HepG2 (cell line): ENCODE data around the gene C2orf78. TPM values are rescaled to one million over a fixed set of nuclear protein-coding genes. Genes with fewer than 3 reads are reported as not detected.

Source experiments
- ATF6 ChIP-seq: sonication (generic); formaldehyde crosslinking; conservative IDR thresholded peaks from 2 replicates; pipeline ENCODE4 v1.4.0; 2020; ENCODE audit warnings: missing genetic modification reagents
- CAMTA2 ChIP-seq: sonication (generic); formaldehyde crosslinking; IDR thresholded peaks from 2 replicates; pipeline ENCODE4 v1.4.0; 2020; ENCODE audit warnings: mild to moderate bottlenecking, missing genetic modification reagents, borderline replicate concordance
- FUBP1 ChIP-seq: sonication (generic); formaldehyde crosslinking; IDR thresholded peaks from 2 replicates; pipeline ENCODE4 v1.5.1; 2020; ENCODE audit warnings: missing genetic modification reagents, mild to moderate bottlenecking, borderline replicate concordance
- HOXA9 ChIP-seq: sonication (generic); formaldehyde crosslinking; IDR thresholded peaks from 2 replicates; pipeline ENCODE4 v1.8.1; 2022; ENCODE audit warnings: missing genetic modification reagents, mild to moderate bottlenecking, moderate library complexity, borderline replicate concordance
- KDM4B ChIP-seq: sonication (generic); formaldehyde crosslinking; IDR thresholded peaks from 2 replicates; pipeline ENCODE4 v1.4.0; 2020; ENCODE audit warnings: missing genetic modification reagents
- KDM5B ChIP-seq: sonication (generic); formaldehyde crosslinking; IDR thresholded peaks from 2 replicates; pipeline ENCODE4 v1.4.0; 2020; ENCODE audit warnings: missing genetic modification reagents, mild to moderate bottlenecking, borderline replicate concordance
- KMT2A ChIP-seq: sonication (generic); formaldehyde crosslinking; IDR thresholded peaks from 2 replicates; pipeline ENCODE4 v1.4.0; 2020; ENCODE audit warnings: missing genetic modification reagents
- MXI1 ChIP-seq: IDR thresholded peaks from 3 replicates; pipeline ENCODE4 v1.6.1; 2012; ENCODE audit warnings: low read depth, low read length, inconsistent platforms, borderline replicate concordance
- PRDM4 ChIP-seq: sonication (generic); formaldehyde crosslinking; IDR thresholded peaks from 2 replicates; pipeline ENCODE4 v1.9.0; 2021; ENCODE audit warnings: missing genetic modification reagents, borderline replicate concordance
- RFX3 ChIP-seq: IDR thresholded peaks from 2 replicates; pipeline ENCODE4 v1.6.1; 2016; ENCODE audit warnings: missing biosample characterization, missing genetic modification reagents
- SP5 ChIP-seq: IDR thresholded peaks from 2 replicates; pipeline ENCODE4 v1.6.1; 2016; ENCODE audit warnings: low read depth, borderline replicate concordance
- TBX2 ChIP-seq: sonication (generic); formaldehyde crosslinking; IDR thresholded peaks from 2 replicates; pipeline ENCODE4 v1.5.0; 2020; ENCODE audit warnings: missing genetic modification reagents, mild to moderate bottlenecking, borderline replicate concordance
- ZFP62 ChIP-seq: sonication (generic); formaldehyde crosslinking; IDR thresholded peaks from 2 replicates; pipeline ENCODE4 v1.4.0; 2020; ENCODE audit warnings: missing genetic modification reagents
- ZNF124 ChIP-seq: sonication (generic); formaldehyde crosslinking; IDR thresholded peaks from 2 replicates; pipeline ENCODE4 v1.4.0; 2020; ENCODE audit warnings: missing genetic modification reagents
- ZNF281 ChIP-seq: sonication (generic); formaldehyde crosslinking; IDR thresholded peaks from 2 replicates; pipeline ENCODE4 v1.4.0; 2020; ENCODE audit warnings: missing genetic modification reagents, borderline replicate concordance
- ZNF3 ChIP-seq: IDR thresholded peaks from 2 replicates; pipeline ENCODE4 v1.7.0; 2017; ENCODE audit warnings: inconsistent platforms
- ZNF329 ChIP-seq: sonication (generic); formaldehyde crosslinking; IDR thresholded peaks from 2 replicates; pipeline ENCODE4 v1.9.0; 2021; ENCODE audit warnings: low read depth, mild to moderate bottlenecking, missing genetic modification reagents
- ZNF549 ChIP-seq: sonication (generic); formaldehyde crosslinking; IDR thresholded peaks from 2 replicates; pipeline ENCODE4 v1.5.0; 2020; ENCODE audit warnings: missing genetic modification reagents
- polyA plus RNA-seq, 8 experiments: library from polyadenylated mRNA; depleted of rRNA in 3 of 8; stranded (reverse) in 7 of 8; unstranded in 1 of 8; fragments of >200 nt; fragmentation: Illumina TruSeq in 4 of 8; extraction: Trizol in 4 of 8; gene quantifications; 2 replicates each; pipeline versions ENCODE4 v1.2.1 to v1.2.3, GENCODE V29; 2011 to 2016; ENCODE audit warnings: low read depth in 4 of 8, missing spikeins in 1 of 8, mixed read lengths in 1 of 8; ENCODE audit not compliant: insufficient read depth in 1 of 8
- total RNA-seq, 5 experiments: library from RNA; depleted of rRNA; stranded (reverse); fragments of >200 nt; fragmentation: Illumina TruSeq; extraction: Trizol; gene quantifications; 2 replicates each; pipeline ENCODE4 v1.2.3, GENCODE V29; 2016; ENCODE audit warnings: low read depth in 1 of 5

Gene C2orf78
- total and polyA plus RNA-seq, 2 of the 13 experiments (the other 11 are each of a cell fraction or from before 2014, with no cell fraction given), result not detected

- TF ChIP-seq ZNF124 (CRISPR knock-in tag) (peak; percentile 77; the same call in 1 of the 2 replicates), ZNF3 (CRISPR knock-in tag) (no peak), KMT2A (CRISPR knock-in tag) (peak; percentile 93), ZNF329 (CRISPR knock-in tag) (no peak), FUBP1 (0 out of 2 replicates have a peak, but pooled peaks have one; percentile 9), ZFP62 (CRISPR knock-in tag) (no peak), RFX3 (CRISPR knock-in tag) (no peak), ATF6 (CRISPR knock-in tag) (peak; percentile 41; the same call in 1 of the 2 replicates), PRDM4 (CRISPR knock-in tag) (no peak; the same call in 1 of the 2 replicates), ZNF281 (peak; percentile 28; the same call in 1 of the 2 replicates), HOXA9 (CRISPR knock-in tag) (peak; percentile 87), SP5 (CRISPR knock-in tag) (peak; percentile 74), MXI1 (peak; percentile 79; the same call in 2 of the 3 replicates), KDM5B (CRISPR knock-in tag) (peak; percentile 84; the same call in 1 of the 2 replicates), ZNF549 (CRISPR knock-in tag) (no peak), CAMTA2 (no peak; the same call in 1 of the 2 replicates), TBX2 (CRISPR knock-in tag) (peak; percentile 87), KDM4B (CRISPR knock-in tag) (peak; percentile 47)
Observed at GRCh38 chr2:73736855-73737779, 46.9 kb upstream of the C2orf78 start, which contains the start of gene TPRKB (continued).
